ENCODE results near the gene CCT8. TPM values are rescaled to one million over a fixed set of nuclear protein-coding genes. Genes with fewer than 3 reads are reported as not detected.

The CCT8 gene
- total and polyA plus RNA-seq, 2 of the 4 experiments (the other 2 are of a cell fraction) = 172 to 192 TPM

DNA sequence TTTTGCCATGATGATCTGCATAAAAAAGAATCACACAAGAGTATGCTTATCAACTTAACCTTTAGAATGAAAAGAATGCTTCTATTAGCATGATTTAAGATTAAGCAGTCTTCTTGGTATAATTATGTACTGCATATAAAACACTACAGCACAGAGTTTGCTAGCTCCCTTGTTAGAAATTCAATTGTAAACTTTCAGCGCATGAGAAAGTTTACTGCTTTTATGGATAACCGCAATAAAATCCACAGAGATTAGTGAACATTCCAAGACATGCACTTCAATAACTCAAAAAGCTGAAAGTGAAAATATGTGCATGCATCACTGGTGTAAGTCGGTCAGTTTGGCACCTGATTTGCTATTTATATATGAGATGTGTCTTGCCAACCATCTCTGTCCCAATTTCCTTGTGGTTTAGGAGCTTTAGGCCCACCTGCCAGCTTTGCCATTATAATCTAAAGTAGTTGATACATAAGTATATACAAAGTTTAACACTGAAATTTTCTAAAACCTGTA lies 16.9 kb downstream of the CCT8 start:
- POLR2A ChIA-PET (ENCODE audit: unreplicated experiment) = no interaction called here
- Histone ChIP-seq H3K9me1 (ENCODE audit: insufficient read depth, low read length) (no peaks in the 10 kb centered on the region), H3K79me1 (ENCODE audit: low read depth in 1 of 2, low read length in 2 of 2) (peaks cover 3 to 17% of the 10 kb centered on the region in 2 experiments; a peak in 2 of 4 replicates), H3K36me3 (ENCODE audit: control insufficient read depth, insufficient read depth, low read length) (peaks cover 59% of the 10 kb centered on the region), H3K9me3 (ENCODE audit: control insufficient read depth, insufficient read depth, low read length) (no peaks in the 10 kb centered on the region), H4K5ac (ENCODE audit: low read depth, low read length) (no peak overlapping the region), H3K56ac (ENCODE audit: extremely low read depth, insufficient read depth, low read length) (no peak overlapping the region), H3K4me1 (ENCODE audit: control insufficient read depth, insufficient read depth, low read length) (peaks cover 8% of the 10 kb centered on the region; the same call in 1 of the 2 replicates), H3K14ac (replicated peaks; ENCODE audit: low read depth, low read length) (no peak overlapping the region), H3K27ac (ENCODE audit: insufficient read depth, low read length) (no peak overlapping the region), H3K4ac (ENCODE audit: low read depth, low read length) (no peak overlapping the region), H2AFZ (replicated peaks; ENCODE audit: low read length, poor library complexity) (no peak overlapping the region), H2BK15ac (ENCODE audit: low read depth, low read length) (no peak overlapping the region), H3K4me2 (ENCODE audit: low read depth, low read length) (no peak overlapping the region), H2AK9ac (replicated peaks; ENCODE audit: low read depth, low read length, poor library complexity) (no peak overlapping the region), H3K27me3 (ENCODE audit: control insufficient read depth, insufficient read depth, low read length) (no peaks in the 10 kb centered on the region), H3K9ac (ENCODE audit: low read depth, low read length) (no peak overlapping the region), H3K23ac (ENCODE audit: low read depth, low read length) (no peak overlapping the region), H3K4me3 (ENCODE audit: insufficient read depth, low read depth, low read length) (no peak overlapping the region), H3K18ac (ENCODE audit: low read depth, low read length) (no peak overlapping the region), H4K91ac (ENCODE audit: insufficient read depth, low read depth, low read length) (no peak overlapping the region), H2BK5ac (ENCODE audit: low read depth, low read length, poor library complexity, severe bottlenecking) (no peak overlapping the region), H2BK120ac (ENCODE audit: low read depth, low read length) (no peak overlapping the region), H2BK20ac (ENCODE audit: low read depth, low read length) (no peak overlapping the region), H2AK5ac (ENCODE audit: low read depth, low read length) (no peak overlapping the region), H4K8ac (ENCODE audit: low read depth in 2 of 2, low read length in 2 of 2) (no peak overlapping the region), H4K20me1 (ENCODE audit: insufficient read depth, low read length) (no peaks in the 10 kb centered on the region)
- DNase-seq (no peak), ATAC-seq (ENCODE audit: low read depth) (no peak)
- TF ChIP-seq, protein P1, sequence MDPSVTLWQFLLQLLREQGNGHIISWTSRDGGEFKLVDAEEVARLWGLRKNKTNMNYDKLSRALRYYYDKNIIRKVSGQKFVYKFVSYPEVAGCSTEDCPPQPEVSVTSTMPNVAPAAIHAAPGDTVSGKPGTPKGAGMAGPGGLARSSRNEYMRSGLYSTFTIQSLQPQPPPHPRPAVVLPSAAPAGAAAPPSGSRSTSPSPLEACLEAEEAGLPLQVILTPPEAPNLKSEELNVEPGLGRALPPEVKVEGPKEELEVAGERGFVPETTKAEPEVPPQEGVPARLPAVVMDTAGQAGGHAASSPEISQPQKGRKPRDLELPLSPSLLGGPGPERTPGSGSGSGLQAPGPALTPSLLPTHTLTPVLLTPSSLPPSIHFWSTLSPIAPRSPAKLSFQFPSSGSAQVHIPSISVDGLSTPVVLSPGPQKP (IDR thresholded peaks at IDR 0.05; ENCODE audit: borderline replicate concordance, low read depth, low read length) = no peak
- TF ChIP-seq BHLHE40 (IDR thresholded peaks at IDR 0.05; ENCODE audit: low read depth, low read length) = no peak
- in situ Hi-C loops (cut with MboI; ENCODE audit: low sequenced_read_pairs) = no loop called here
- intact Hi-C loops (cut with micrococcal nuclease) = no loop called here
- dilution Hi-C loops (cut with HindIII; ENCODE audit: low sequenced_read_pairs, unreplicated experiment) = no loop called here
- no CpG with 5 or more reads among the region's 3 CpGs for WGBS, 2 experiments (ENCODE audit: extremely low coverage in 2 of 2, insufficient read length in 1 of 2)
- CTCF ChIA-PET = interaction anchor here (0.7 kb wide), 1 partner anchor 15 kb away, joined by 3 read pairs; no protein-coding TSS in a partner anchor
- no TSS peak for BruUV-seq (replicated peaks)

Data from IMR-90 (cell line).